ENCODE results near the gene RNF13.

DNA sequence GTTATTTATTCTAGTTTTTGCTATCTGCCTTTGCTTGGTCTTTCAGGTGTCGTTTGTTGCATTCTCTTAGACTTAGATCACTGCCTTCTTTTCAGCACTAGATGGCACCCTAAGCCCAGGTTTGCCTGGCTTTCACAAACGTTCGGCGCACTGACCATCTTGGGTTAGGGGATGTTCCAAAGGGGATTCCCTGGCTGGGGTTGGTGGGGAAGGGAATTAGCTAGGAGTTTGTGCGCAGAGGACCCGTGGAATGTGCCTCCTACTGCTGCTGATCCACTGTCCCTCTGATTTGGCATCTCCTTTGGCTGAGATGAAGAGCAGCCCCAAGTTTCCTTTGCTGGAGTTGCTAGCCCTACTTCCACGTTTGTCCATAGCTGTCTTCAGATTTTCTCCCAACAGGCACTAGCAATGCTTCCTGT lies 123.8 kb downstream of the RNF13 start:
- peak; percentile 87 for TF ChIP-seq CTCF (IDR thresholded peaks at IDR 0.05)
- no peak for TF ChIP-seq ZFX (IDR thresholded peaks at IDR 0.05; ENCODE audit: borderline replicate concordance)
